ENCODE results near the gene SELENON. TPM values are rescaled to one million over a fixed set of nuclear protein-coding genes. Genes with fewer than 3 reads are reported as not detected.
A peak's percentile ranks its signal among the peaks of the same experiment; 100 is the strongest.

SELENON gene
- total RNA-seq, 1 donor = 33.7 TPM

DNA sequence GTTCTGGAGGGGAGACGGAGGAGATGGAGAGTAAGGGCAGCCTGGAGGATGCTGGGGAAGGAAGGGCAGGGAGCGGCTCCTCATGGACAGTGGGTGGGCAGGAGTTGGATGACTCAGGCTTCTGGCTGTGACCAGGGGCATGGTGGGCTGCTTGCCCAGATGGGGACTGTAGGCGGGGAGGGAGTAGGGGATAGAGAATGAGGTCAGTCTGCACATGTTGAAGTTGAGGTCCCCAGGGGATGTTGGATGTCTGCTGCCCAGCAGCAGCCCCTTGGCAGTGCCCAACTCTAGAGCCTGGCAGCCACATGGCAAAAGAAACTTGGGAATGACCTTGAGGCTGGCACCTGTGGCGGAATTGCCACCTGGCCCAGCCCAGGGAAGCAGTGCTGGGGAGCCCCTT, 6.4 kb downstream of the SELENON start:
- Histone ChIP-seq H3K4me1 (ENCODE audit: insufficient read depth, low read length) (peaks cover 32% of the 10 kb centered on the region), H3K36me3 (ENCODE audit: insufficient read depth, low read length) (peaks cover 45% of the 10 kb centered on the region), H3K4me2 (ENCODE audit: insufficient read depth, low read length) (peak overlapping the region; percentile 32), H3K9me3 (ENCODE audit: low read depth, low read length) (no peaks in the 10 kb centered on the region), H3K27me3 (ENCODE audit: insufficient read depth, low read length) (no peaks in the 10 kb centered on the region), H2AFZ (ENCODE audit: low read length) (no peak overlapping the region), H4K20me1 (ENCODE audit: insufficient read depth, low read length) (peaks cover 29% of the 10 kb centered on the region), H3K4me3 (ENCODE audit: insufficient read depth, low read length) (no peak overlapping the region), H3K27ac (ENCODE audit: low read depth, low read length) (peak overlapping the region; percentile 77), H3K79me2 (ENCODE audit: insufficient read depth, low read length) (peaks cover 22% of the 10 kb centered on the region)
- TF ChIP-seq, protein P1, sequence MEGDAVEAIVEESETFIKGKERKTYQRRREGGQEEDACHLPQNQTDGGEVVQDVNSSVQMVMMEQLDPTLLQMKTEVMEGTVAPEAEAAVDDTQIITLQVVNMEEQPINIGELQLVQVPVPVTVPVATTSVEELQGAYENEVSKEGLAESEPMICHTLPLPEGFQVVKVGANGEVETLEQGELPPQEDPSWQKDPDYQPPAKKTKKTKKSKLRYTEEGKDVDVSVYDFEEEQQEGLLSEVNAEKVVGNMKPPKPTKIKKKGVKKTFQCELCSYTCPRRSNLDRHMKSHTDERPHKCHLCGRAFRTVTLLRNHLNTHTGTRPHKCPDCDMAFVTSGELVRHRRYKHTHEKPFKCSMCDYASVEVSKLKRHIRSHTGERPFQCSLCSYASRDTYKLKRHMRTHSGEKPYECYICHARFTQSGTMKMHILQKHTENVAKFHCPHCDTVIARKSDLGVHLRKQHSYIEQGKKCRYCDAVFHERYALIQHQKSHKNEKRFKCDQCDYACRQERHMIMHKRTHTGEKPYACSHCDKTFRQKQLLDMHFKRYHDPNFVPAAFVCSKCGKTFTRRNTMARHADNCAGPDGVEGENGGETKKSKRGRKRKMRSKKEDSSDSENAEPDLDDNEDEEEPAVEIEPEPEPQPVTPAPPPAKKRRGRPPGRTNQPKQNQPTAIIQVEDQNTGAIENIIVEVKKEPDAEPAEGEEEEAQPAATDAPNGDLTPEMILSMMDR (IDR thresholded peaks at IDR 0.05; ENCODE audit: extremely low read depth, low read depth, low read length) = no peak
- DNase-seq (ENCODE audit: insufficient read length, low spot score, missing footprints) = peak; percentile 97

GRCh38 chr1:25807480-25808390, 7.7 kb downstream of the SELENON start:
- Histone ChIP-seq H4K20me1 (ENCODE audit: insufficient read depth, low read length) (peaks cover 25% of the 10 kb centered on the region), H3K27ac (ENCODE audit: low read depth, low read length) (no peak overlapping the region), H3K79me2 (ENCODE audit: insufficient read depth, low read length) (peaks cover 10% of the 10 kb centered on the region), H3K9me3 (ENCODE audit: low read depth, low read length) (no peaks in the 10 kb centered on the region), H3K27me3 (ENCODE audit: insufficient read depth, low read length) (no peaks in the 10 kb centered on the region), H3K4me3 (ENCODE audit: insufficient read depth, low read length) (no peak overlapping the region), H3K36me3 (ENCODE audit: insufficient read depth, low read length) (peaks cover 53% of the 10 kb centered on the region), H3K4me1 (ENCODE audit: insufficient read depth, low read length) (peaks cover 30% of the 10 kb centered on the region), H2AFZ (ENCODE audit: low read length) (no peak overlapping the region), H3K4me2 (ENCODE audit: insufficient read depth, low read length) (no peak overlapping the region)
- TF ChIP-seq, protein P1 (IDR thresholded peaks at IDR 0.05; ENCODE audit: extremely low read depth, low read depth, low read length) = no peak
- DNase-seq (ENCODE audit: insufficient read length, low spot score, missing footprints) = peak; percentile 78

- DNase-seq (ENCODE audit: insufficient read length, low spot score, missing footprints) = peak; percentile 34
- H3K36me3 ChIP-seq (ENCODE audit: insufficient read depth, low read length) = peaks cover 61% of the 10 kb centered on the region
- H3K79me2 ChIP-seq (ENCODE audit: insufficient read depth, low read length) = peaks cover 6% of the 10 kb centered on the region
- H4K20me1 ChIP-seq (ENCODE audit: insufficient read depth, low read length) = peaks cover 25% of the 10 kb centered on the region
- H3K4me3 ChIP-seq (ENCODE audit: insufficient read depth, low read length) = no peak overlapping the region
- no peaks in the 10 kb centered on the region for H3K9me3 ChIP-seq (ENCODE audit: low read depth, low read length)
- no peaks in the 10 kb centered on the region for H3K27me3 ChIP-seq (ENCODE audit: insufficient read depth, low read length)
- TF ChIP-seq, protein P1 (IDR thresholded peaks at IDR 0.05; ENCODE audit: extremely low read depth, low read depth, low read length) = no peak
- H2AFZ ChIP-seq (ENCODE audit: low read length) = no peak overlapping the region
- peaks cover 28% of the 10 kb centered on the region for H3K4me1 ChIP-seq (ENCODE audit: insufficient read depth, low read length)
- H3K27ac ChIP-seq (ENCODE audit: low read depth, low read length) = no peak overlapping the region
- no peak overlapping the region for H3K4me2 ChIP-seq (ENCODE audit: insufficient read depth, low read length)
Measured at GRCh38 chr1:25808481-25809244, 8.7 kb downstream of the SELENON start.
